OCI-LY3 (cell line): ENCODE data around the gene PTPRQ.
"Not testable (repeated sequence)": the region's sequence is repeated elsewhere in the genome, so short reads cannot be mapped to it uniquely, and the experiment has no call there.

Source experiments
- H2AFZ ChIP-seq: fragments of 200-600, 300-600 bp; shearing (Covaris generic); 2 replicates; pipeline ENCODE4 v1.6.0; 2014; ENCODE audit warnings: antibody characterized with exemption, low read depth, low read length
- H3K27ac ChIP-seq: fragments of 200-600, 300-600 bp; sonication (generic); 2 replicates; pipeline ENCODE4 v1.5.1; 2014; ENCODE audit warnings: mild to moderate bottlenecking, low read length, moderate library complexity, mixed read lengths
- H3K27me3 ChIP-seq: fragments of 200-600, 300-600 bp; sonication (generic); 2 replicates; pipeline ENCODE4 v1.6.1; 2014; ENCODE audit warnings: low read depth, low read length, mixed read lengths
- H3K36me3 ChIP-seq: fragments of 200-600, 300-600 bp; sonication (generic); replicated peaks from 2 replicates; pipeline ENCODE3; 2014; ENCODE audit warnings: low read depth, low read length, mixed read lengths
- H3K4me1 ChIP-seq: fragments of 300-600, 200-600 bp; sonication (generic); 2 replicates; pipeline ENCODE4 v1.6.1; 2014; ENCODE audit warnings: low read length, mixed read lengths
- H3K4me2 ChIP-seq: fragments of 200-600, 300-600 bp; sonication (generic); 2 replicates; pipeline ENCODE4 v1.6.1; 2014; ENCODE audit warnings: low read length, mixed read lengths
- H3K4me3 ChIP-seq: fragments of 300-600, 200-600 bp; sonication (generic); 2 replicates; pipeline ENCODE4 v1.5.1; 2014; ENCODE audit warnings: antibody characterized with exemption, mild to moderate bottlenecking, low read length, moderate library complexity
- H3K79me2 ChIP-seq: fragments of 300-600, 200-600 bp; shearing (Covaris generic); 2 replicates; pipeline ENCODE4 v1.6.1; 2014; ENCODE audit warnings: mild to moderate bottlenecking, low read length, mixed read lengths
- H3K9ac ChIP-seq: fragments of 300-600, 200-600 bp; shearing (Covaris generic); 2 replicates; pipeline ENCODE4 v1.6.0; 2014; ENCODE audit warnings: mild to moderate bottlenecking, low read length, moderate library complexity
- H3K9me3 ChIP-seq: fragments of 200-600, 300-600 bp; shearing (Covaris generic); 2 replicates; pipeline ENCODE4 v1.6.1; 2014; ENCODE audit warnings: low read length, mixed read lengths; ENCODE audit not compliant: insufficient read depth
- H4K20me1 ChIP-seq: fragments of 200-600, 300-600 bp; sonication (generic); 2 replicates; pipeline ENCODE4 v1.6.1; 2016; ENCODE audit warnings: low read length, mixed read lengths; ENCODE audit not compliant: insufficient read depth
- EZH2phosphoT487 ChIP-seq: fragments of 200-600 bp; shearing (Covaris generic); IDR thresholded peaks from 2 replicates; pipeline ENCODE4 v1.6.1; 2018; ENCODE audit warnings: antibody characterized with exemption, mixed run types, low read depth
- TF ChIP-seq, protein P1 (sequence below): fragments of 200-600, 300-600 bp; sonication (generic); IDR thresholded peaks from 2 replicates; pipeline ENCODE4 v1.5.1; 2014; ENCODE audit warnings: antibody characterized with exemption, low read length, low read depth

Gene PTPRQ

DNA sequence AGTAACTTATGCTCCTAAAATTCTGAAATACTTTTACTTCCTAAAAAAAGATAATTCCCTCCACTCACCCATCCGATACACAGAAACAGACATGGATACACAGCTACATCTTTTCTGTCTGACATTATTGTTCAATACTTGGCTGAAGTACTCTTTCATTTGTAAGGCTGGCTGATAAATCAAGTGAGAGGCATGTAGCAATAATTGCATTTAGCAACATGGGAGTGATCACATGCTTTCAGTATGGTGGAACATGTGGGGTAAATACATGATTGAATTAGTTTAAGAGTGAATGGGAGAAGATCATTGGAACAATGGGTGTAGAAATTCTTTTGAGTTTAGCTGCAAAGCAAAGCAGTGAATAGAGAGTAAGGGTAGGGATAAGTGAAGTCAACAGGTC lies 25.6 kb downstream of the PTPRQ start:
- H3K4me3 ChIP-seq: no peak overlapping the region
- no peaks in the 10 kb centered on the region for H4K20me1 ChIP-seq
- H3K36me3 ChIP-seq: no peaks in the 10 kb centered on the region
- H3K27me3 ChIP-seq: no peaks in the 10 kb centered on the region
- no peak overlapping the region for H3K9ac ChIP-seq
- H2AFZ ChIP-seq: no peak overlapping the region
- H3K4me2 ChIP-seq: no peak overlapping the region
- H3K79me2 ChIP-seq: no peaks in the 10 kb centered on the region
- no peak overlapping the region for H3K27ac ChIP-seq
- H3K4me1 ChIP-seq: no peaks in the 10 kb centered on the region
- TF ChIP-seq EZH2phosphoT487: no peak
- TF ChIP-seq, protein P1, sequence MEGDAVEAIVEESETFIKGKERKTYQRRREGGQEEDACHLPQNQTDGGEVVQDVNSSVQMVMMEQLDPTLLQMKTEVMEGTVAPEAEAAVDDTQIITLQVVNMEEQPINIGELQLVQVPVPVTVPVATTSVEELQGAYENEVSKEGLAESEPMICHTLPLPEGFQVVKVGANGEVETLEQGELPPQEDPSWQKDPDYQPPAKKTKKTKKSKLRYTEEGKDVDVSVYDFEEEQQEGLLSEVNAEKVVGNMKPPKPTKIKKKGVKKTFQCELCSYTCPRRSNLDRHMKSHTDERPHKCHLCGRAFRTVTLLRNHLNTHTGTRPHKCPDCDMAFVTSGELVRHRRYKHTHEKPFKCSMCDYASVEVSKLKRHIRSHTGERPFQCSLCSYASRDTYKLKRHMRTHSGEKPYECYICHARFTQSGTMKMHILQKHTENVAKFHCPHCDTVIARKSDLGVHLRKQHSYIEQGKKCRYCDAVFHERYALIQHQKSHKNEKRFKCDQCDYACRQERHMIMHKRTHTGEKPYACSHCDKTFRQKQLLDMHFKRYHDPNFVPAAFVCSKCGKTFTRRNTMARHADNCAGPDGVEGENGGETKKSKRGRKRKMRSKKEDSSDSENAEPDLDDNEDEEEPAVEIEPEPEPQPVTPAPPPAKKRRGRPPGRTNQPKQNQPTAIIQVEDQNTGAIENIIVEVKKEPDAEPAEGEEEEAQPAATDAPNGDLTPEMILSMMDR: no peak
- no peaks in the 10 kb centered on the region for H3K9me3 ChIP-seq

GRCh38 chr12:80470403-80470802 lies 26.4 kb downstream of the PTPRQ start:
- Histone ChIP-seq H3K27me3 (no peaks in the 10 kb centered on the region), H2AFZ (no peak overlapping the region), H3K9ac (no peak overlapping the region), H3K79me2 (no peaks in the 10 kb centered on the region), H3K36me3 (no peaks in the 10 kb centered on the region), H3K4me2 (no peak overlapping the region), H3K27ac (no peak overlapping the region), H3K9me3 (no peaks in the 10 kb centered on the region), H3K4me1 (no peaks in the 10 kb centered on the region), H3K4me3 (no peak overlapping the region), H4K20me1 (no peaks in the 10 kb centered on the region)
- TF ChIP-seq, protein P1: no peak
- no peak for TF ChIP-seq EZH2phosphoT487

GRCh38 chr12:80472236-80472635 lies 28.2 kb downstream of the PTPRQ start:
- Histone ChIP-seq H2AFZ (no peak overlapping the region), H3K27ac (no peak overlapping the region), H3K79me2 (no peaks in the 10 kb centered on the region), H4K20me1 (no peaks in the 10 kb centered on the region), H3K36me3 (no peaks in the 10 kb centered on the region), H3K9me3 (no peaks in the 10 kb centered on the region), H3K4me3 (no peak overlapping the region), H3K27me3 (no peaks in the 10 kb centered on the region), H3K9ac (no peak overlapping the region), H3K4me1 (no peaks in the 10 kb centered on the region), H3K4me2 (no peak overlapping the region)
- no peak for TF ChIP-seq EZH2phosphoT487
- TF ChIP-seq, protein P1: no peak

DNA sequence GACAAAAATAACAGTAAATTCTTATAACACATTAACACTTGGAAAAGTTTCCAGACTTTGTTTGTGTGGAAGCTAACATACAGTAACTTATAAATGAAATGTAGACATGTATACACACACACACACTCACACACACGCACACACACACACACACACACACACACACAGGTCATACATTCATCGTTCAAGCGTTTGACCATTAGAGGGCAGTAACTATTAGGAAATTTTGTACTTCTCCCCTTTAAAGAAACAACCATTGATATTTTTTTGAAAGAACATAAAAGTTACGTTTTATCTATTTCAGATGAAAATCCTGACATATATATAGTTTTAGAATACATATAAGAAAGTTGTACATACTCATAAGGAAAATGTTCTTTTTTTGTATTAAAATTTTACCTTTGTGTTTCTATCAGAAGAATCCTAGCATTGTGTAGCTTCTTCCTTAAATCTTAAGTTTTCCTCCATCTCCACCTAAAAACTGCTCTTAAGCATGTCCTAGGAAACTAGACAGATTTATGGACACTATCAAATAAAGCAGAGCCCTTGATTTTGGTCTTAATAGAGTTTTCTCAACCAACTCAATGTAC lies 29.0 kb downstream of the PTPRQ start:
- H3K4me3 ChIP-seq: no peak overlapping the region
- no peaks in the 10 kb centered on the region for H3K79me2 ChIP-seq
- H4K20me1 ChIP-seq: no peaks in the 10 kb centered on the region
- H3K4me2 ChIP-seq: no peak overlapping the region
- TF ChIP-seq, protein P1: peak; percentile 72
- TF ChIP-seq EZH2phosphoT487: no peak
- H3K27me3 ChIP-seq: no peaks in the 10 kb centered on the region
- H3K4me1 ChIP-seq: no peaks in the 10 kb centered on the region
- no peaks in the 10 kb centered on the region for H3K9me3 ChIP-seq
- no peaks in the 10 kb centered on the region for H3K36me3 ChIP-seq
- H3K27ac ChIP-seq: no peak overlapping the region
- H3K9ac ChIP-seq: no peak overlapping the region
- no peak overlapping the region for H2AFZ ChIP-seq

DNA sequence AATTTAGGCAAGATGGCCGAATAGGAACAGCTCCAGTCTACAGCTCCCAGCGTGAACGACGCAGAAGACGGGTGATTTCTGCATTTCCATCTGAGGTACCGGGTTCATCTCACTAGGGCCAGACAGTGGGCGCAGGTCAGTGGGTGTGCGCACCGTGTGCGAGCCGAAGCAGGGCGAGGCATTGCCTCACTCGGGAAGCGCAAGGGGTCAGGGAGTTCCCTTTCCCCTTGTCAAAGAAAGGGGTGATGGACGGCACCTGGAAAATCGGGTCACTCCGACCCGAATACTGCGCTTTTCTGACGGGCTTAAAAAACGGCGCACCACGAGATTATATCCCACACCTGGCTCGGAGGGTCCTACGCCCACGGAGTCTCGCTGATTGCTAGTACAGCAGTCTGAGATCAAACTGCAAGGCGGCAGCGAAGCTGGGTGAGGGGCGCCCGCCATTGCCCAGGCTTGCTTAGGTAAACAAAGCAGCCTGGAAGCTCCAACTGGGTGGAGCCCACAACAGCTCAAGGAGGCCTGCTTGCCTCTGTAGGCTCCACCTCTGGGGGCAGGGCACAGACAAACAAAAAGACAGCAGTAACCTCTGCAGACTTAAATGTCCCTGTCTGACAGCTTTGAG lies 33.6 kb downstream of the PTPRQ start:
- H3K9me3 ChIP-seq, H4K20me1 ChIP-seq, H3K9ac ChIP-seq, H3K36me3 ChIP-seq, H3K27ac ChIP-seq, H3K4me1 ChIP-seq, H2AFZ ChIP-seq, H3K27me3 ChIP-seq, H3K4me2 ChIP-seq, H3K79me2 ChIP-seq, H3K4me3 ChIP-seq: not testable (repeated sequence)
